ENCODE data around the gene IFNA7. TPM values are rescaled to one million over a fixed set of nuclear protein-coding genes. Genes with fewer than 3 reads are reported as not detected.
A peak's percentile ranks its signal among the peaks of the same experiment; 100 is the strongest.
"Not testable (repeated sequence)": the region's sequence is repeated elsewhere in the genome, so short reads cannot be mapped to it uniquely, and the experiment has no call there.

The IFNA7 gene
- total RNA-seq, 1 experiment from 2014 or later: not detected

GRCh38 chr9:21194867-21195776 is 6.9 kb downstream of the IFNA7 start:
- intact Hi-C loops (cut with micrococcal nuclease): loop anchor here (5.0 kb wide), 1 partner anchor 592 kb away; no protein-coding TSS in a partner anchor
- not testable (repeated sequence) for BruUV-seq (replicated peaks)

GRCh38 chr9:21187487-21187886 is 14.5 kb downstream of the IFNA7 start, which contains the start of gene IFNA4:
TSS of gene IFNA4 (minus strand) at chr9:21187587. CDS start at chr9:21187531, 56 bp downstream.
- H3K4me2 ChIP-seq (ENCODE audit: low read length); H3K9me3 ChIP-seq (ENCODE audit: control insufficient read depth in 1 of 2, insufficient read depth in 1 of 2, low read depth in 1 of 2, low read length in 2 of 2); H4K20me1 ChIP-seq (ENCODE audit: insufficient read depth); ATAC-seq; H3K9me2 ChIP-seq (ENCODE audit: insufficient read depth); RAD21 ChIA-PET (ENCODE audit: low non-redundant PET in 1 of 2, low total read pairs in 2 of 2, uncharacterized antibody in 2 of 2, unreplicated experiment in 2 of 2); H3K27ac ChIP-seq (ENCODE audit: low read depth, low read length); intact Hi-C loops (cut with micrococcal nuclease); H3K27me3 ChIP-seq (ENCODE audit: insufficient read depth, low read length); H3K36me3 ChIP-seq (ENCODE audit: control insufficient read depth in 1 of 2, insufficient read depth in 2 of 2, low read length in 2 of 2); DNase-seq (ENCODE audit: low read depth, low spot score); H3K4me3 ChIP-seq (replicated peaks in 1 of 2; ENCODE audit: low read depth in 1 of 2, low read length in 2 of 2); H3K79me2 ChIP-seq (ENCODE audit: insufficient read depth, low read length); H3K9ac ChIP-seq (ENCODE audit: low read length); H3K4me1 ChIP-seq (ENCODE audit: control insufficient read depth in 1 of 2, insufficient read depth in 2 of 2, low read length in 2 of 2); H2AFZ ChIP-seq (ENCODE audit: low read depth, low read length, poor library complexity, severe bottlenecking); POLR2A ChIA-PET; BruUV-seq (replicated peaks); CTCF ChIA-PET: not testable (repeated sequence)

More at GRCh38 chr9:21194867-21195776, 6.9 kb downstream of the IFNA7 start:
- H3K27ac ChIP-seq (ENCODE audit: low read depth, low read length); H3K36me3 ChIP-seq (ENCODE audit: control insufficient read depth in 1 of 2, insufficient read depth in 2 of 2, low read length in 2 of 2); H3K9me3 ChIP-seq (ENCODE audit: control insufficient read depth in 1 of 2, insufficient read depth in 1 of 2, low read depth in 1 of 2, low read length in 2 of 2); H3K4me1 ChIP-seq (ENCODE audit: control insufficient read depth in 1 of 2, insufficient read depth in 2 of 2, low read length in 2 of 2); H3K4me3 ChIP-seq (replicated peaks in 1 of 2; ENCODE audit: low read depth in 1 of 2, low read length in 2 of 2); H3K79me2 ChIP-seq (ENCODE audit: insufficient read depth, low read length); H3K9ac ChIP-seq (ENCODE audit: low read length); H3K27me3 ChIP-seq (ENCODE audit: insufficient read depth, low read length); H4K20me1 ChIP-seq (ENCODE audit: insufficient read depth); H3K9me2 ChIP-seq (ENCODE audit: insufficient read depth): not testable (repeated sequence)
- ATAC-seq (peak; percentile 98), DNase-seq (ENCODE audit: low read depth, low spot score) (peak; percentile 8)
- RAD21 ChIA-PET (ENCODE audit: low non-redundant PET in 1 of 2, low total read pairs in 2 of 2, uncharacterized antibody in 2 of 2, unreplicated experiment in 2 of 2): interaction anchor here in 1 of 2 experiments (0.6 kb wide), 1 partner anchor 18 kb away, joined by 3 read pairs; no protein-coding TSS in a partner anchor
- peak; percentile 71 for TF ChIP-seq RAD21 (IDR thresholded peaks at IDR 0.05; ENCODE audit: low read depth)
- peak; percentile 36 to 70 (median 60); a peak in 5 of 6 replicates for TF ChIP-seq CTCF (IDR thresholded peaks at IDR 0.05 in 2 of 3, conservative IDR thresholded peaks at IDR 0.05 in 1 of 3; ENCODE audit: borderline replicate concordance in 1 of 3, insufficient read depth in 1 of 3, low read depth in 2 of 3, low read length in 2 of 3)
- CTCF ChIA-PET: interaction anchor here (0.6 to 2.1 kb wide), 25 partner anchors 10 to 947 kb away, joined by 3 to 24 read pairs (median 4); partner anchors contain the start of gene IFNA14
- peak overlapping the region; percentile 45 for H3K4me2 ChIP-seq (ENCODE audit: low read length)
- POLR2A ChIA-PET: interaction anchor here (0.6 to 1.2 kb wide), 2 partner anchors 18 to 325 kb away, joined by 4 to 6 read pairs; no protein-coding TSS in a partner anchor
- peak overlapping the region; percentile 60 for H2AFZ ChIP-seq (ENCODE audit: low read depth, low read length, poor library complexity, severe bottlenecking)

All from HCT116 (cell line).